CD4-positive, alpha-beta T cell treated with Interferon alpha-2 for 1 hour (primary cell): ENCODE results near the gene SPECC1L.

Experiments
- DNase-seq, 2 donors: peaks; one replicate each; pipeline ENCODE4 v3.0.0-alpha.2; 2020 to 2022

SPECC1L gene

DNA sequence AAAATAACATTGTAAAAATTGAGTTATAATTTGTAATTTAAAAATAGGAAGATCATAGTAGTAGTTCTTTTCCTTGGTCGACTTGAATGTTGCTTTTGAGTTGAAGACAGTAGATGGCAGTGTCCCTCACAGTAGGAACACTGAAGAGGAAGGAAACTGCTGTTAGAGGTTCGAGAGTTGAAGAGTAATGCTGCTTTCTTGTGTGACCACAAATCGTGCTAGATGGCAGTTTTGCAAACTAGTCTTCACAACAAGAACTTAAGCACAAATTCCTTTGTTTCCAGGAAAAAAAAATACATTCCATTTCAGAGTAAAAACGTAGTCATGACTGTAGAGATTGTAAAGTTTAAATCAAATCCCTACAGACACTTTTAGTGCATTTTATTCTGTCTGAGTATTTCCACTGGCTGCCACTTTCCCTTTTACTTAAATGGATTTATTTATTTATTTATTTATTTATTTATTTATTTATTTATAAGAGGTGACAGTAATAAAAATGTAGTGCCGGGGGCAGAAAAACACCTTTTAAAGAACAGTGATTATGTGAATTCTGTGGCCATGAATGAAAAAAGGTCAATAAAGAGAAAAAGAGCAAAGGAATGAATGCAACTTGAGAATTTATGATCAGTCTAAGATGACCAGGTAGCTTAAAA lies 54.6 kb downstream of the SPECC1L start:
- peak; percentile 33 to 63 for DNase-seq

DNA sequence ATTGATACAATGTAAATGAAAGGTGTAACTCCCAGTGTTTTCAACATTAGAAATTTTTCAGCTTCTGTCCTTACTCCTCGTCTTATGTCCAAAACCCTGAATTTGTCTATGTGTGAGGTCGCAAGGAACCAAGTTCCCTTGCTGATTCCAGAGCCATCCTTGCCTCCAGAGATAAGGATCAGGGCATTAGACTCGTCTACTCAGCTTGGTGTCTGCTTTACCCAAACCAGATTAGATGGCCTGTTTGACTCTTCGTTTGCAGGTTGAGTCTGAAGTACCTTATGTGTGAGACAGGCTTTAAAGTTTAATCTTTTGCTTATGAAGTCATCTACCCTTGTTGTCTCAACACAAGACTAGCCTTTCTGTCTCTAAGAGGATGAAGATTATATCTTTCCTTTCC lies 55.6 kb downstream of the SPECC1L start:
- DNase-seq: no peak

DNA sequence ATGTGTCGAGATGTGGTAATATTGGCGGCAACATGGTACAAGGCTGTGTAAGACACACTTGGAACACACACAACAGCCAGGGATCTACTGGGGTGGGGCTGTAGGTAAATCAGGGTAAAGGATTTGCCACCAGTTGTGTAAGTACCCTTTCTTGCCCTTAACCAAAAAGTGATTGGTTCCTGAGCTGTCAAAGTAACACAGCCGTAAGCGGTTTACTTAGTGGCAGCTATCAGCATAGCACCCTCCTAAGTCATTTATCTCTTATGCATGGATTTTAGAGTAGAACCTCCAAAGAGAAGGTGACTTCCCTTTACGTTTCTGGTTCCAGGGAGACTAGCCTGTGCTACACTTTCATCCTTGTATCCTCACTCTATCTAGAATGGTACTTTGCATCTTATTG lies 57.2 kb downstream of the SPECC1L start:
- no peak for DNase-seq

DNA sequence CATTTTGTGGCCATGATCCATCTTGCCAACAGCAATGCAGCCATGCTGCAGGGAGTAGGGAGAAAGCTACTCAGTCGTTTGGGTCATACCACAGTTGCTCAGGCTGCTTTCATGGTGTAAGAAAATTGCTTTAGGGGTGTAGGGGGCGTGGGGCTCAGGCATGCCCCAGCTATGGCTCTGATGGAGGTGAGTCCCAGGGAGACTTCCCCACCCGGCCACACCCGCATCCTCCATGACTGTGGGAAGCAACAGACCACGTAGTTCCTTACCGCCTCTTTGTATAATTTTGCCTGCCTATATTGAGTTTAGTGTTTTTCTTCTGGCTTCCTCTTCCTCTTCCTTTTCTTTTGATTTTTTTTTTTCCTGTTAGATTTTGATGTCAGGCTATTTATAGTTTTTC lies 58.8 kb downstream of the SPECC1L start:
- DNase-seq: no peak

DNA sequence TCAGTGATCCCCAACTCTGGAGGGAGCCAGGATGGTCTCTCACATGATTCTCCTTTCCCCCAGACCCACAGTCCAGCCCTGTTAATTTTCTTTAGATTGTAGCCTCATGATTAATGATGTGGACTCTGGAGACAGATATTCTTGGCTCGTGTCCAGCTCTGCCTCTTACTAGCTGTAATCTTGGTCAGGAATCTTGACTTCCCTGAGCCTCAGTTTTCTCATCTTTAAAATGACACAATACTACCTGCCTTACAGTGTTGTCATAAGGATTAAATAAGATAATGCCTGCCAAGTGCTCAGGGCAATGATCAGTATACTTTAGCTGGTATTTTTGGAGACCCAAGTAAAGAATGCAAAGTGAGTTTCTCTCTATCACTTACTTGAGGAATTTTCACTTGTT lies 60.0 kb downstream of the SPECC1L start:
- no peak for DNase-seq

DNA sequence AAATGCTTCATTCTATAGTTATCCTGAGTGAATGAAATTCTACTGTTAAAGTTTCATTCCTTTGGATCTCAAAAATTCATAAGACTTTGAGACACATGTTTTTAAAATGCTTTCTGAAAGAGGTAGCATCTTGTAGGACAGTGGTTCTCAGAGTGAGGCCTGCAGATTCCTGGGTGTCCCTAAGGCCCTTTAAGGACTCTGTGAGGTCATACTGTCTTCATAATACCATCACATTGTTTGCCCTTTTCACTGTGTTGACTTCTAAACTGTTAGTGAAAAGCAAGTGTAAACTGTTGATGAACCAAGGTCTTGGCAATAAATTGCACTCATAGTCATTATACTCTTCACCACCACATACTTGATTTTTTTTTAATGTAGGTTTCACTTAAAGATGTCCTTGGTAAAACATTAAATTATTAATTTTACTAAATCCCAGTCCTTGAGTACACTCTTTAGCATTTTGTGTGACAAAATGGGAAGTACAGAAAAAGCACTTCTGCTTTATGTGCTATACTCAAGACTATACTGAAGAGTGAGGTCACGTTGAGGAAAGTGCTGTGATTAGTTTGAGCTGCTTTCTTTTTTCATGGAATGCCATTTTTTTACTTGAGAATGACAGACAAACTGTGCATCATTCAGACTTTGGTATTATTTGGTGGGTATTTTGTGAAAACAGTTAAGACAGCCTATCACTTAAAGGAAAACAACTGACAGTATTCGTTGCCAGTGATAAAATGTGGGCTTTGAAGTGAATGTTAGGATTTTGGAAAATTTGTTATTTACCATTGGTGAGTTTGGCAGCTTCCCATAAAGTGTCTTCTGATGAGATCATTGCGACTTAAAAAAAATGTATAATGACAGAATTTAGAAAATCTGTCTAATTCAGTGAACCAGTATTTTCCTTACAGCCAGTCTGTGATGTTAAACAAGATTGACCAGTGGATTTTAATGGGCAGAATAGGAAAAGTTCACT lies 61.1 kb downstream of the SPECC1L start:
- no peak for DNase-seq

DNA sequence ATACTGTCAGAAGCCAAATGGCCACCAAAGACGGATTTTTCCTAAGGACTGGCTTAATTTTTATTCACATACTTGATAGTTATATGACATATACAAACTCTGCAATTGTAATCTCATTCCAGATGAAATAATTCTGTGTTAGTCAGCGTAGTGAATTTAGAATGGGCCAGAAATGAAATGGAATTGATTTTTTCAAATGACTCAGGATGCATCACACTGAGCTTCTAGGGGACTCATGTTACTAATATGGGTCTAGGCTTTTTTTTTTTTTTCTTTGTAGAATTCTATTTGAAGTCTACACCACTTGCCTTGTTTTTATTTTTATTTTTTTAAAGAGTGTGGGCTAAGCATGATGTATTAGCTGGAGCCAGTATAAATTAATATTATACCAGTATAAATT lies 62.7 kb downstream of the SPECC1L start:
- no peak for DNase-seq

DNA sequence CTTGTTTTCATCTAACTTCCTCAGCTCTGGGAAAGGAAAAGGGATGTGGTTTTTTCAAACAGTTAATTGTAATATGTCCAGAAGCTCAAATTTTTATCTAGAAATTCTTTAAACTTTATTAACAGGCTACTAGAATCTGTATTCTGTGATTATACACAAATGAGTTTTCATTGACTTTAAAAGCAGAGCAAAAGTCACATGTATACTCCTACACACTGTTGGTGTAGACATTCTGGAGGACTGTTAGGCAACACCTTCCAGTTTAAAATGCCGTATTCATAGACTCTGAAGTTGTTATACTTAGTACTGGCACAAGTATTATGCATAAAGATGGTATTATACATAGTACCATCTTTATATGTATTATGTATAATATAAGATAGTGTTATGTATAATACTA lies 64.9 kb downstream of the SPECC1L start:
- DNase-seq: no peak

DNA sequence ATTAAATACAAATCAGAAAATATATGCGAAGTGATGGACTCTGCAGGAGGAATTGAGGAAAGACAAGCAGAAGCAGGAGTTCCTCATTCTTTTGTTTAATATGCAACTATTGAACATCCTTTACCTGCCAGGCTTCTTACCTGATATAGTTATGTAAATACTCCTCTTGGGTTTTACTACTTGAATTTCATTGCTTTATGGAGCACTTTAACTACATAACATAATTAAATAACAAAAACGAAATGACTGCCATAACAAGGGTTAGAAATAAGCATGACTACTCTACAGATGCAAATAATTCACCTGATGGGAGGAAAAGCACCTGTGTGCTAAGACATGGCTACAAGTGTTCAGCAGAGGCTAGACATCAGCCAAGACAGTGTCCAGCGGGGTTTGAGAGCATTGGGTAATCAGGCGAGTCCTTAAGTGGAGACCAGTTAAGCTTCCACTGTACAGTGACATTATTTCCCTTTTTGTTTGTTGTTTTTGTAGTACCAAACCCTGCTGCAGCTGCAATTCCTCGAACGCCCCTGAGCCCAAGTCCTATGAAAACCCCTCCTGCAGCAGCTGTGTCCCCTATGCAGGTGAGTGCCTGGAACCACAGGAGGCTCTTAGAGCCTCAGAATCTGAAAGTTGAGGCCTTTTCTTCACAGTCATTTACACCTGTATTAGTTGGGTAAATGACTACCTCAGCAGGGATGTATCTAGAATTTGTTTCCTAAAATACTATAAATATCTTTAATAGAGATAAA lies 67.4 kb downstream of the SPECC1L start:
- no peak for DNase-seq

DNA sequence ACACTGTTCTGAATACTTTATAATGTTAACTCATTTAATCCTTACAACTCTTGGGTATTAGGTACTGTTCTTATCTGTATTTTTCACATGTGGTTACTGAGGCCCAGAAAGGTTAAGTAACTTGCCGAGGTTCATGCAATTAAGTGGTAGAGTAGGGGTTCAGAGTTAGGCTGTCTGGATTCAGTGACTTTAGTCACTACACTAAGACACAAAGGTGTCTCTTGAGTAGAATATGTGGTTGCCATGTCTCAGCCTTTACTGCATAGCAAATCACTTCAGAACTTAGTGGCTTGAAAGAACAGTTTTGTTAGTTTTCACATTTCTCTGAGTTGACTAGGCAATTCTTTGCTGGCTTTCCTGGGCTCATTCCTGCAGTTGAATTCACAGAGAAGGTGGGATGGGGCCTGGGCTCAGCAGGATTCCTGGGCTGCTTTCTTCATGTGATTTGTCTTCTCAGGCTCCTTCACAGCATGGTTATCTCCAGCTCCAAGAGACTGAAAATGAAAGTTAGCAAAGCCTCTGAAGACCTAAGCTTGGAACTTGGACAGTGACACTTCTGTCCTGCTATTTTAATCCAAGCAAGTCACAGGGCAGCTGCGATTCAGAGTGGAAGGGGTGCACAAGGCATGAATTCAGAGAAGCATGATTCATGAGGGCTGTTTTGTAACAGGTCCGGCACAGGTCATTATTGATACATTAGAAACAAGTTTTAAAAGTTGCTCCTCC lies 68.3 kb downstream of the SPECC1L start:
- DNase-seq: no peak

DNA sequence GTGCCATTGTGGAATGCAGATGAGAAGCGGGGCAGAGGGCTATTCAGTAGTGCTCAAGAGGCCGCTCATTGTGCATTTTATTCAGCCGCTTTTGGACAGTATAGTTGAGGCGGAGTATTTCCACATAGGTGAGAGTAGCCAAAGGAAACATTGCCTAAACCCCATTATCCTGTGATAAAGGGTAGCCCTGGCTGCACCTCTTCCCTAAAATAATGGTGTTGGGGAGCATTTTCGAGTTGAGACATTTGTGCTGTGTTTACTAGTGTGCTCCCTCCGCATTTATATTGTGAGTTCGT lies 68.8 kb downstream of the SPECC1L start:
- DNase-seq: no peak

DNA sequence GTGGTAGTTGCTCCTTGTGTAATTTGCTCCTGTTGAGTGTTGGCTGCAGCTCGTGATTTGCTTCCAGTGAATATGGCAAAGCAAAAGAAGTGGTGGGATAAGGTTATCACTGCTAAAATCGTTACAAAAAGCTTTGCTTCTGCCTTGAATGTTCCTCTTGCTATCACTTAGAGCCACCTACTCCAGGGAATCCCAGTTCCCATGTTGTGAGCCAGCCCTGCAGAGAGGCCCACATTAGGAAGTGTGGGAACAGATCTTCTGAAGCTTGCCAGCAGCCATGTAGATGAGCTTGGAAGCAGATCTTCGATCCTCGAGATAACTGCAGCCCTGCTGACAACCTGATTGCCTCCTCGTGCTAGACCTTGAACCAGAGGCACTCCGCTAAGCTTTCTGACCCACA lies 71.0 kb downstream of the SPECC1L start:
- no peak for DNase-seq

DNA sequence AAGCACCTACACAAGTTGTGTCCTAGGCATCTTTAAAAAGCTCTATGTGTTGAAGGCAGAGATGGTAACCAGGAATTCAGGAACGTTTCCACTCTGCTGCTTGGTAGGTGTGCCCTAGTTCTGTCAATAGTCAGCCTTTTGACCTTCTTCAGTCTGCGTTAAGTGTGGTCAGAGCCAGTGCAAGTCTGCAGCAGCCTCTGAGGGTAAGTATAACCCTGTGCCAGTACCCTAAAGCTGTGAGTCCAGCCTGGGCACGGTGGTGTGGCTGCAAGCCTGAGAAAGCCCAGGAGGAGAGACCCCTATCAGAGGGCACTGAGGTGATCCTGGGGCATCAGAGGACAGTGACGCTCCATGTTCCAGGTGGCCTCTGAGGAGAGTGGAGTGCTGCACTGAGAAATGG lies 80.0 kb downstream of the SPECC1L start:
- no peak for DNase-seq

DNA sequence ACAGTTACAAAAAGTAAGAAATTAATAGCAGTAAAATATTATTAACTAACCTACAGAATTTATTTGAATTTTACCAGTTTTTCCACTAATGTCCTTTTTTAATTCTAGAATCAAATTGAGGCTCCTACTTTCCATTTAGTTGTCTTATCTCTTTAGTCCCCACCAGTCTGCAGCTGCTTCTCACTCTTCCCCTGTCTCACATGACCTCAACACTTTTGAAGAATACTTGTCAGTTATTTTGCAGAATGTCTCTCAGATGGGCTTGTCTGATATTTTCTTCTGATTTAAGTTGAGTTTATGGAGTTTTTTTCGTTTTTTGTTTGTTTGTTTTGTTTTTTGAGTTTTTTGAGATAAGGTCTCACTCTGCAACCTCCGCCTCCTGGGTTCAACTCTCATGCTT lies 82.5 kb downstream of the SPECC1L start:
- DNase-seq: no peak

DNA sequence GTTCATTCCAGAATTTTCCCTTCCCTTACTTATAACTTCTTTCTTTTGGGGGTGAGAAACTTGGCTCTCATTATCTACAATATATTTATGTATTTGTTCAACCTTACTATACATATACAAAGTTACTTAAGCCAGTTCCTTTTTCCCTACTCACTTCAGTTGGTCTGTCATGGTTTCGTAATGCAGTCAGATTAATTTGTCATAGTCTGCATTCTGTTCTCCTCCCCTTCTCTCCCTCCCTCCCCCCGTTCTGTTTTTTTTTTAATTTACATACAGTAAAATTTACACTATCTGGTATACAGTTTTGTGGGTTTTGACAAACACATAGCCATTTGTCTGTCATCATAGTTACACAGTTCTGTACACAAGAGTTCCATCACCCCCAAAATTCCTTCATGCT lies 84.9 kb downstream of the SPECC1L start:
- no peak for DNase-seq

DNA sequence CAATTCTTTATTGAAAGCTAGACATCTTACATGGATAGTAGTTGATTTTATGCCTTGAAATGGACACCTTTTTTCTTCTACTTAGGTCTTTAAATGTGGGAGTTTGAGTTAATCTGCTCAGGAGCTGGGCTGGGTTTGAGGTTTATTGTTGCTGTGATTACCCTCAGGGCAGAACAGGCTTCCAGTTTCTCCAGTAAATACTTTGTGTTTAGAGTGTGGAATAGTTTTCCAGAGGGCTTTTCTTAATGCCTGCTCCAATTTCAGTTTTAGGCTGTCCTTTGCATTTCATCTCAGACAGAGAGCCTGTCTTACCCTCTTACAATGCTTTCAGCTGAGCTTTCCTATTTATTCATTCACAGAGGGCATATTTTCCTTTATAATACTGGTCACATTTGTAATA lies 86.9 kb downstream of the SPECC1L start:
- DNase-seq: no peak

DNA sequence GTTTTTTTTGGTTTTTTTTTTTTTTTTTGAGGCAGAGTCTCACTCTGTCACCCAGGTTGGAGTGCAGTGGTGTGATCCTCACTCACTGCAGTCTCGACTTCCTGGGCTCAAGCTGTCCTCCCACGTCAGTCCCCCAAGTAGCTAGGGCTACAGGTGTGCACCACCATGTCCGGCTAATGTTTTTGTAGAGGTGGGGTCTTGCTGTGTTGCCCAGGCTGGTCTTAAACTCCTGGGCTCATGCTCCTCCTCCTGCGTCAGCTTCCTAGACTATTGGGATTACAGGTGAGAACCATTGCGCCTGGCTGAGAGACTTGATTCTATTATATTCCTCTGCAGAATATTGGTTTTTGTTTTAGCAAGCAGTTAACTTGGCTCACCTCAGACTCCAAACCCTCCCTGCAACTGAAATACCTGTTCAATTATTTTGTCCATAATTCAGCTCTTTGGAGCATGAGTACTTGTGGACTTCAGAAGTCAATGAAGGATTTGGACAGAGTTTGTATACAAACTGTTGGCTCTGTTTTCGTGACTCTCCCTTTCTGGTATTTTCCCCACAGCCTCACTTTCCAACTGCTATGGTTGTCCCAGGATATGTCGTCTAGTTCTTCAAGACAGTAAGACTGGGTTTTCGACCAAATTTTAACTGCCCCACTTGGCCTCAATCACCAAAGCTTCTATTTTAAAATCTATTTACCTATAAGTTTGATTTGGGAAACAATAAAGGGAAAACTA lies 87.6 kb downstream of the SPECC1L start:
- DNase-seq: no peak

DNA sequence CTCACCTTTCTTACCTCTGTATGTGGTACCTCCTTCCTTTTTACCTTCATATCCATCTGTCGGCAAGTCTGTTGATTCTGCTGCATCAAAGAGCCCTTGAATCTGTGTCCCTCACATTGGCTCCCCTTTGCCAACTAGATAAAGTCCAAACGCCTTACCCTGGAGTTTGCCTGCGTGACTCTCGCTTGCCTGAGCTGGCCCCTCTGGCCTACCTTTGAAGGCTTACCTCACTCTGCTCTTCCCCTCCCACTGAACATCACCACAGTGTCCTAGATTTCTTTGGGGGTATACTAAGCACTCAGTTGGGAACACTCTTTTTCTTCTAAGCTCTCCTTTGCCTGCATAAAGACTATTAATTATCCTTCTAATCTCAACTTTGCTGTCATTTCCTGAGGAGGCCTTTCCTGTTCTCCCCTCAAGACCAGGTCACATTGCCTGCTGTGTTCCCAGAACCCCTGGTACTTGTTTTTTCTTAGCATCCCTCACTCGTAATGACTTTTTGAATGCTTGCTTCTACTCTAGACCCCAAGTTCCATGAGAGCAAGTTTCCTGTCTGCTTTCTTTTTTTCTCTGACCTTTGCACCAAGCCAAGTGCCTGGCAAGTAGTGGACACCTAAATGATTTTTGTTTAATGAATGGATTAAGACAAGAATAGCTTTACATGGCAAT lies 89.0 kb downstream of the SPECC1L start:
- no peak for DNase-seq

DNA sequence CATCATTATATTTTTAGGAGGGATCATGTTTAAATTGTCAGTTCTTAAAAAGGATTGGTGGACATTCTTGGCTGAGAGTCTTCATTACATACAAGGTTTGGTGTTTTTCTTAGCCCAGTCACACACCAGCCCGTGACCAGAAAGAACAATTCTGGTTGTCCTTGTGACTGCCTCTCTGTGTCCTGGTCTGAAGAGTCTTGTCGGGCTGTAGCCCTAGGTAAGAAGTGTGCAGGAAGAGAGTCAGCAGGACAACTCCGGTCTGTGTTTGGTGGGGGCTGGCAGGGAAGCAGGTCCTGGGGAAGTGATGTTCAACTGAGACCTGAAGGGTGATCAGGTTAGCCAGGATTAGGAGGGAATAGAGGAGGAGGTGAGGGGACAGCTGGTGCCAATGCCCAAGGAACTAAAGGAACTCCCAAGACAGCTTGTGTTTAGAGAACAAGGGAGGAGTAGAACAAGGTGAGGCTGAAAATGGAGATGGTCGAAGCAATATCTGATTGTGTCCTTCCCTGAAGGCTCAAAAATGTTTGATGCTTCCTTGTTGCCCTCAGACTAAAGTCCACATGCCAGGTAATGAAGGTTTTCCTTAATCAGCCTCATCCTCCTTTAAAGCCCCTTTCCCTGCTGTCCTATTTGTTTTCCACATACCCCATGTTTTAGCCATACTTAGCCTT lies 91.5 kb downstream of the SPECC1L start:
- DNase-seq: no peak

DNA sequence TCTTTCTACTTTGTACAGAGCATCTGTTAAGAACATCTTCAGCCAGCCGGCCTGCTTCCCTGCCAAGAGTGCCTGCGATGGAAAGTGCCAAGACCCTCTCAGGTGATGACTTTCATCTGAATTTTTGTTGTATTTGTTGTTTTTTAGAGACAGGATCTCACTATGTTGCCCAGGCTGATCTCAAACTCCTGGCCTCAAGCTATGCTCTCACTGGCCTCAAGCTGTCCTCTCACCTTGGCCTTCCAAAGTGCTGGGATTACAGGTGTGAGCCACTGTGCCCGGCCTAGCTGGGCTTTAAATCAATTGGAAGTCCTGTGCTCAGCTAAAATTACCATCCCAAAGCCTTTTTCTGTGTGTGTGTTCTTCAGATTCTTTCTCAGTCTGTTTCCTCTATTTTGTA lies 92.6 kb downstream of the SPECC1L start:
- DNase-seq: no peak

DNA sequence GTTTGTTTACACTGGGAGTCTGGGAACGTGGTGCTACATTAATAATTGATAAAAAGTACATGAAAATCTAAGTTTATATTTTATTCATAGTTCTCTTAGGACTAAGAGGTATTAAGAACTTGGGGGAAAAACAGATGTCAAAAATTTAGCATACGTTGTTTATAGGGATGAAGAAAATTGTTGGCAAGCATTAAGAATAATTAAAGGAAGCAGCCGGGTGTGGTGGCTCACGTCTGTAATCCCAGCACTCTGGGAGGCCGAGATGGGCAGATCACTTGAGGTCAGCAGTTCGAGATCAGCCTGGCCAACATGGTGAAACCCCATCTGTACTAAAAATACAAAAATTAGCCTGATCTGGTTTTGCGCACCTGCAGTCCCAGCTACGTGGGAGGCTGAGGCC lies 96.1 kb downstream of the SPECC1L start:
- DNase-seq: no peak
